GM12801 (cell line): ENCODE measurements around the gene PVALEF.

Source experiments
- TF ChIP-seq, protein P1 (sequence below): IDR thresholded peaks from one replicate; pipeline ENCODE4 v1.5.1; 2011; ENCODE audit warnings: control low read depth; ENCODE audit not compliant: insufficient read length; ENCODE audit errors: extremely low read depth

PVALEF gene

DNA sequence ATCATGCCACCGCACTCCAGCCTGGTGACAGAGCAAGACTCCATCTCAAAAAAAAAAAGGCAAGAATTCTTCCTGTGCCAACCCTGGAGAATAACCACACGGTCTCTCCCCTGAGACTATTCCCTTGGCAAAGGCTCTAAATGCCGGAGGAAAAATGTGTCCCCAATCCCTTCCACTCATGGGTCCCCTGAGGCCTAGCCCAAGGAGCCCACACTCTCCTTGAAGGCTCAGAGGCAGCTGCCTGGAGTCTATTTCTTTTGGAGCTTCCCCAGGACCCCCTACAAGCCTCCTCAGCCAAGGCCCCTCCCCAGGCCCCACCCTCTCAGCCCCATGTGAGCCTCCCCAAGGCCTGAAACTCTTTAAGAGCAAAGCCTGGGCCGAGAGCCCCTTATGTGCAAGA lies 40.9 kb downstream of the PVALEF start:
- TF ChIP-seq, protein P1, sequence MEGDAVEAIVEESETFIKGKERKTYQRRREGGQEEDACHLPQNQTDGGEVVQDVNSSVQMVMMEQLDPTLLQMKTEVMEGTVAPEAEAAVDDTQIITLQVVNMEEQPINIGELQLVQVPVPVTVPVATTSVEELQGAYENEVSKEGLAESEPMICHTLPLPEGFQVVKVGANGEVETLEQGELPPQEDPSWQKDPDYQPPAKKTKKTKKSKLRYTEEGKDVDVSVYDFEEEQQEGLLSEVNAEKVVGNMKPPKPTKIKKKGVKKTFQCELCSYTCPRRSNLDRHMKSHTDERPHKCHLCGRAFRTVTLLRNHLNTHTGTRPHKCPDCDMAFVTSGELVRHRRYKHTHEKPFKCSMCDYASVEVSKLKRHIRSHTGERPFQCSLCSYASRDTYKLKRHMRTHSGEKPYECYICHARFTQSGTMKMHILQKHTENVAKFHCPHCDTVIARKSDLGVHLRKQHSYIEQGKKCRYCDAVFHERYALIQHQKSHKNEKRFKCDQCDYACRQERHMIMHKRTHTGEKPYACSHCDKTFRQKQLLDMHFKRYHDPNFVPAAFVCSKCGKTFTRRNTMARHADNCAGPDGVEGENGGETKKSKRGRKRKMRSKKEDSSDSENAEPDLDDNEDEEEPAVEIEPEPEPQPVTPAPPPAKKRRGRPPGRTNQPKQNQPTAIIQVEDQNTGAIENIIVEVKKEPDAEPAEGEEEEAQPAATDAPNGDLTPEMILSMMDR: no peak

DNA sequence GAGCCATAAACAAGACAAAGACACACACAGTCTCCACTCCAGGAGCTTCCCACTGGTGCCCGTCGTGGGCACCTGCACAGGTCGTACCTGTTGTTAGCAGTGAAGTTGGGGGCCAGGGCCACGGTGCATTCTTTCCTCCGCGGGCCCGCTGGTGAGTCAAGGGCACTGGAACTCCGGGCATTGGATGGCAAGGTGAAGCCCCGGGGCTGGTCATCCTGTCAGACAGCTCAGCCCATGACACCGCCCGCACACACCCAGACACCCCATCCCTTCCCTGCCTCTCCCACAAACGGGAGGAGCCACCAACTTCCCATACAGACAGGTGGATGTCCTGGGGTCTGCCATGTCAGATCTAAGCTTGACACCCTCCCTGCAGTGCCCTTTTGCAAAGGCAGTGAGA lies 41.4 kb downstream of the PVALEF start:
- TF ChIP-seq, protein P1: no peak

DNA sequence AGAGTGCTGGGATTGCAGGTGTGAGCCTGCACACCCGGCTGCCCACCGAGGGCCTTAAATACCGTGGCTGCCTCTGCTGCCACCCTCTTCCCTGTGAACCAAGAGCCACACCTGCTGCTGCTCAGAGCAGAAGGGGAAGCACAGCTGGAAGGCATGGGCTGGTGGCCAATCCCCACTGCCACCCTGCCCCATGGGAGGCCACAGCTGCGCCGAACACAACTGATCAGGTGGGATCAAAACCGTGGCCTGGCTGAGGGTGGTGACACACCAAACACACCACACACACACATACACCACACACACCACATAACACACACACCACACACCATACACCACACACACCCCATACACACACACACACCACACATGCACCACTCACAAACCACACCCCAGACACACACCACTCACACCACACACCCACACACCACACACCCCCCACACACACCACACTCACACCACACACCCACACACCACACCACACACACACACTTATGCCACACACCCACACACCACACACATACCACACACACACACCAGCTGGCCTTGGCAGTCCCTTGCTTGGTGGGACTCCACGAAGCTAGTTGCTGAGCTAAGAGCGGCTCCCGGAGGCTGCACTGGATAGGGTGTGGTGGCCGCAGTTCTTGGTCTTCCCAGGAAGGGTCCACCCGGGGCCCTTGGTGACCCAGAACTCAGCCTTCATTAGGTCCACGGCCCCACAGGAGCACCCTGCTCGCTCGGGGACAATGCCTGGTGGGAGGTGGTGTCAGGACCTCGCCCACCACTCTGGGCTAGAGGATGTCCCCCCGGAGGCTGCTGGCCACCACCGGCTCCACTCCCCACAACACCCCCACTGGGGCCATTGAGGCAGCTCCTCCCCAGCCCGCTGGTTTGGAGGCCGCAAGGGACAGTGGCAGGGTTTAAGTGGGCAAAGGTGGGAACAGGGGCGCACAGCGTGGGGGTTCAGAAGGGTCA lies 42.6 kb downstream of the PVALEF start:
- TF ChIP-seq, protein P1: no peak

DNA sequence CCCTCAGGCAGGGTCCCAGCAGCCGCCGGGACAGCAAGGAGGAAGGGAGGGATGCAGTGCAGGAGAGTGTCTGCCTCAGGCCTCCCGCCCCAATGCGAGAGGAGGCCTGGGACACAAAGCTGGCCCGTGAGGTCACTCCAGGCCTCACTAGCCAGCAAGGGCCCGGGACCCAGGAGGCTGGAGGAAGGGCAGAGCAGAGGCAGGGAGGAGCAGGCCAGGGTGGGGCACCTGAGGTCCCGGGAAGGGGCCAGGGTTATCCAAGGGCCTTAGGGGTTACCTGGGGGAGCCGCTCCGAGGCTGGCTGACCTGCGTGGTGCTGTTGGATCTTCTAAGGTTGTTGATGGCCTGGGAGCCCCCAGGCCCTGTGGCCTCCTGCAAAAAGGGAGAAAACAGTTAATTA lies 43.3 kb downstream of the PVALEF start:
- TF ChIP-seq, protein P1: no peak

DNA sequence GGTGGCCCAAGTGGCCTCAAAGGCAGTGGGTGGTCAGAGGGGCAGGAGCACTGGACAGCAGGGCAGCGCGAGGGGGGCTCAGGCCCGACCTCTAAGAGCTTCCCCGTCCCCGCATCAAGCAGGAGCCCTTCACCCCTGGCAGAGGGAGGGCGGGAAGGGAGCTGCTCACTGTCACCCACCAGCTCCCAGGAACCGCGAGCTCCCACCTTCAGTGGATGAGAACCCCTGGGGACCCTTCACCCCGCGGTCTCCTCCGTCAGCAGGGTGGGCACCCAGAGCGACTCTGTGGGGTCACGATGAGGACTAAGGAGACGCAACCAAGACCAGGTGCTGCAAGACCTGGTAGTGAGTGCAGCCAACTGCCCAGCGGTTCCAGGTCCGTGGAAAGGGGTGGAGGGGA lies 43.8 kb downstream of the PVALEF start:
- TF ChIP-seq, protein P1: no peak

DNA sequence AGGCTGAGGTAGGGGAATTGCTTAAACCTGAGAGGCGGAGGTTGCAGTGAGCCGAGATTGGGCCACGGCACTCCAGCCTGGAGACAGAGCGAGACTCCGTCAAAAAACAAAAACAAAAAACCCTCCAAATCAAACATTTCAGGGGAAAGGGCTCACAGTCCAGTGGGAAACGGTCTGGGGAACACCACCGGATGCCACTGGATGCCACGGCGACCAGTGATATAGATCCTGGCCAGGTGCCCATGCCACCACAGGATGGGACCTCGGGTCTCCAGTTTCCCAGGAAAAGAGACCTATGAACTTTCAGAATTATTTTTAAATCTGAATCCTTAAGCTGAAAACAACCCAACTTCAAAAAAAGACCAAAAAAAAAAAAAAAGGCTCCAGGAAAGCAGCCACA lies 45.2 kb downstream of the PVALEF start:
- TF ChIP-seq, protein P1: no peak

DNA sequence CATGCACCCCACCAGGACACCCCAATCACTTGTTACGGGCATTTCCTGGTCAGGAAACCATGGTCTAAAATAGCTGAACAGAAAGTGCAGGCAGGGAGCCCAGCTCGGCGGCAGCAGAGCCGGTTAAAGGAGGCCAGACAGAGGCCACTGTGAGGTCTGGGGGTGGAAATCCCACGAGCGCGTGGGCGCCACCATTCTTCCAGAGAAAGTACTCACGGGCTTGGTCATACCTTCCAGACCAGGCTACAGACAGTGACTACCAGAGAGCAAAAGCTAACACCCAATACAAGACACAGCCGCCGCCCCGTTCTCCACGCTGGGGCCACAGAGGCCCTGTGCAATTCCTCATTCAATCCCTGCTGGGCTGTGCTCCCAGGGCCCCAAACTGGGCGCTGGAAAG lies 45.6 kb downstream of the PVALEF start:
- TF ChIP-seq, protein P1: no peak
